HEK293T (cell line): ENCODE measurements around the gene RFNG.

Experiments used
- CTCF ChIA-PET: fragments of 350-600 bp; formaldehyde crosslinking; extraction: SDS; loops from one replicate; lab custom pipeline; 2021; ENCODE audit warnings: antibody characterized with exemption, inconsistent platforms; lab: Yijun Ruan, JAX
- POLR2A ChIA-PET: fragments of 350-600 bp; formaldehyde crosslinking; extraction: SDS; loops from one replicate; lab custom pipeline; 2020; ENCODE audit warnings: antibody characterized with exemption, inconsistent platforms; lab: Yijun Ruan, JAX
- DNase-seq: peaks from one replicate; pipeline ENCODE4 v3.0.0; 2012; ENCODE audit warnings: mixed read lengths; ENCODE audit errors: extremely low spot score
- ARNT ChIP-seq: fragments of 450-650 bp; IDR thresholded peaks from 2 replicates; pipeline ENCODE4 v1.6.1; 2017; ENCODE audit warnings: mild to moderate bottlenecking
- BHLHE40 ChIP-seq: fragments of 450-650 bp; IDR thresholded peaks from 2 replicates; pipeline ENCODE4 v1.6.1; 2016; ENCODE audit warnings: mild to moderate bottlenecking, moderate library complexity, borderline replicate concordance
- CTBP1 ChIP-seq: fragments of 450-650 bp; IDR thresholded peaks from 2 replicates; pipeline ENCODE4 v1.6.1; 2016; ENCODE audit warnings: borderline replicate concordance
- ELF4 ChIP-seq: fragments of 450-650 bp; IDR thresholded peaks from 2 replicates; pipeline ENCODE4 v1.6.1; 2017; ENCODE audit warnings: antibody characterized with exemption
- FOXA1 ChIP-seq: fragments of 450-650 bp; IDR thresholded peaks from 2 replicates; pipeline ENCODE4 v1.6.1; 2016; ENCODE audit warnings: mild to moderate bottlenecking
- FOXK2 ChIP-seq: fragments of 450-650 bp; IDR thresholded peaks from 2 replicates; pipeline ENCODE4 v1.6.1; 2016; ENCODE audit warnings: mild to moderate bottlenecking
- FOXM1 ChIP-seq: fragments of 450-650 bp; IDR thresholded peaks from 2 replicates; pipeline ENCODE4 v1.6.1; 2017; ENCODE audit warnings: mild to moderate bottlenecking, borderline replicate concordance
- HDGF ChIP-seq: fragments of 450-650 bp; IDR thresholded peaks from 2 replicates; pipeline ENCODE4 v1.6.1; 2017; ENCODE audit warnings: antibody characterized with exemption, borderline replicate concordance
- L3MBTL2 ChIP-seq: fragments of 450-650 bp; conservative IDR thresholded peaks from 2 replicates; pipeline ENCODE4 v1.6.1; 2016; ENCODE audit warnings: mild to moderate bottlenecking
- LEF1 ChIP-seq: fragments of 450-650 bp; IDR thresholded peaks from 2 replicates; pipeline ENCODE4 v1.6.1; 2017; ENCODE audit warnings: mild to moderate bottlenecking, borderline replicate concordance
- NFRKB ChIP-seq: fragments of 450-650 bp; IDR thresholded peaks from 2 replicates; pipeline ENCODE4 v1.6.1; 2016; ENCODE audit warnings: mild to moderate bottlenecking, moderate library complexity
- PKNOX1 ChIP-seq: fragments of 450-650 bp; IDR thresholded peaks from 2 replicates; pipeline ENCODE4 v1.6.1; 2016
- SP1 ChIP-seq: fragments of 450-650 bp; IDR thresholded peaks from 2 replicates; pipeline ENCODE4 v1.6.1; 2017
- SUZ12 ChIP-seq: fragments of 450-650 bp; IDR thresholded peaks from 2 replicates; pipeline ENCODE4 v1.6.1; 2016; ENCODE audit warnings: mild to moderate bottlenecking
- TARDBP ChIP-seq: fragments of 450-650 bp; IDR thresholded peaks from 2 replicates; pipeline ENCODE4 v1.6.1; 2016
- ZNF384 ChIP-seq: fragments of 450-650 bp; IDR thresholded peaks from 2 replicates; pipeline ENCODE4 v1.6.1; 2016

RFNG gene

GRCh38 chr17:82008941-82009405 is 42.6 kb downstream of the RFNG start:
- ChIA-PET CTCF (interaction anchor here (0.7 to 2.0 kb wide), 2 partner anchors 11 to 50 kb away, joined by 4 to 6 read pairs; no protein-coding TSS in a partner anchor), POLR2A (no interaction called here)
- no peak for DNase-seq
- TF ChIP-seq ELF4: no peak
- TF ChIP-seq SP1: no peak
- no peak for TF ChIP-seq TARDBP
- TF ChIP-seq SUZ12: no peak
- no peak for TF ChIP-seq L3MBTL2
- TF ChIP-seq LEF1: no peak
- TF ChIP-seq ARNT: no peak
- TF ChIP-seq FOXA1: no peak
- no peak for TF ChIP-seq CTBP1
- no peak for TF ChIP-seq FOXM1
- no peak for TF ChIP-seq FOXK2
- no peak for TF ChIP-seq ZNF384
- no peak for TF ChIP-seq NFRKB
- TF ChIP-seq HDGF: no peak
- no peak for TF ChIP-seq BHLHE40
- TF ChIP-seq PKNOX1: no peak

DNA sequence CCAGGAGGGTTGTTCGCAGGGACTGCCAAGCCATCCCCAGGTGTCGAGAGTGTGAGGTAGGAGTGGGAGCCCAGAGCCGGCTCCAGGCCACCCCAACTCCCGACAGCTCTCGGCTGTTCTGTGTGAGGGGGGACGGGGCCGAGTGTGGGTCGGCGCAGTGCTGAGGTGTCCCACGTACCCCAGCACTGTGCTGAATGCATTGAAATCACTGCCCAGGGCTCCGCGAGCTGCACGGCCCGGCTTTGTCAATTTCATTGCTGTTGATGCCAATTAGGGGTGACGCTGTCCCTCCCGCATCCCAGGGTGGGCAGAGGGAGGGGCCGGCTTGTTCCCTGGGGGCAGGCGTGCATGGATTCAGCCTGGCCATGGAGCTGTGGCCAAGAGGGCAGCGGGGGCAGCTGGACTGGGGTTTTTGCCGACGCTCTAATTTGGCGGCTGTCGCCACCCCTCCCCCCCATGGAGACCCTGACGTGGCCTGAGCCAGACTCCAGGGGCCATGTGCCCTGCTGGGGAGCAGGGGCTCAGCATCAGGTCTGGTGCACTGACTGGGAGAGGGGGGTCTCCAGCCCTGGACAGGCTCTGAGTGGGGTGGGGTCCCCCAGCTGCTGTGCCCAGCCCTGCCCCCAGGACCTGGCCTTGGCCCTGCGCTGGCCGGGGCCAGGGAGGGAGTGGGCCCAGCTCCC is 43.2 kb downstream of the RFNG start:
- no peak for TF ChIP-seq NFRKB
- no peak for TF ChIP-seq L3MBTL2
- TF ChIP-seq BHLHE40: no peak
- TF ChIP-seq ARNT: no peak
- TF ChIP-seq SUZ12: no peak
- no peak for TF ChIP-seq ELF4
- no peak for TF ChIP-seq PKNOX1
- TF ChIP-seq FOXA1: no peak
- TF ChIP-seq FOXK2: no peak
- CTCF ChIA-PET: interaction anchor here (2.0 kb wide), 1 partner anchor 11 kb away, joined by 6 read pairs; no protein-coding TSS in a partner anchor
- POLR2A ChIA-PET: no interaction called here
- no peak for DNase-seq

DNA sequence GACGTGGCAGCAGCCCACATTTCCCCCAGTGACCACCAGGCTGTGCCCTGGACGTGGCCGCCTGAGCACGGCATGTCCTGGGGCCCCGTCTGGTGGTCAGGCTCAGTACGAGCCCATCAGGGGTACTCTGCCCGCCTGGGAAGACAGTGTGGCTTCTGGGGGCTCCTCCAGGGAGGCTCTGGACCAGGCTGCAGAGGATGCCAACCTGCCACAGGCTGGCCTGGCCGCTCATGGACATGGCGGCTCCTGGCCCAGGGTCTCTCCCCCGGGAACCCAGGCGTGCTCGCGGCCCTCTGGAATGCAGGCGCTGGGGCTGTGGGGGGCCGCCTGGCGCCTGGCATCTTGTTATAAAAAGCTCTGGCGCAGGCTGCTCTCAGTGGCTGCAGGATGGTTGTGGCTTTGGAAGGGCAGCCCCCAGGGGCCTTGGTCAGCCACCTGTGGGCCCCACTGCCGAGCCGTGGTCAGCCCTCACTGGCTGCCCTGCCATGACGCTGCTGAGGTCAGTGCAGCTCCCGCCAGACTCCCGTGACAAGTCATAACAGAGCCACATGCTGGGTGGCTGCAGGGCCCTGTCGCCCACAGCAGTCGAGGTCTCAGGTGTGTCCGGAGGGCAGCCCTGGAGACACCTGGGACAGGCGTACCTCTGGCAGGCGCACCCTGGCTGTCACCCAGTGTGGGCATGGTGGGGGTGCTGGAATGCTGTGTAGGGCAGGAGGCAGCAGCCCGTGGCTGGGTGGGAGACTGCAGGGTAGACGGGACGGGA is 43.9 kb downstream of the RFNG start:
- ChIA-PET CTCF (no interaction called here), POLR2A (no interaction called here)
- DNase-seq: no peak
- TF ChIP-seq L3MBTL2 (no peak), SP1 (no peak), ZNF384 (no peak), HDGF (no peak), ARNT (no peak), FOXM1 (no peak), SUZ12 (no peak), PKNOX1 (no peak), TARDBP (no peak), CTBP1 (no peak)

- TF ChIP-seq SP1: no peak
- TF ChIP-seq HDGF: no peak
- TF ChIP-seq L3MBTL2: no peak
- TF ChIP-seq FOXA1: no peak
- TF ChIP-seq BHLHE40: no peak
- no peak for TF ChIP-seq ZNF384
- no peak for TF ChIP-seq FOXK2
- CTCF ChIA-PET: no interaction called here
- no peak for DNase-seq
- POLR2A ChIA-PET: no interaction called here
Measured at GRCh38 chr17:82007228-82007494, 44.5 kb downstream of the RFNG start.

- TF ChIP-seq NFRKB: no peak
- TF ChIP-seq FOXK2: no peak
- TF ChIP-seq LEF1: no peak
- TF ChIP-seq L3MBTL2: no peak
- no peak for TF ChIP-seq FOXM1
- no peak for TF ChIP-seq BHLHE40
- TF ChIP-seq FOXA1: no peak
- no peak for TF ChIP-seq SP1
- TF ChIP-seq SUZ12: no peak
- no peak for TF ChIP-seq TARDBP
- no peak for TF ChIP-seq ZNF384
- DNase-seq: no peak
- ChIA-PET POLR2A (no interaction called here), CTCF (no interaction called here)
Measured at GRCh38 chr17:82006468-82007227, 45.0 kb downstream of the RFNG start.
